ENCODE results near the gene SPNS3.

Gene SPNS3

GRCh38 chr17:4407216-4407615 lies 26.5 kb upstream of the SPNS3 start:
- H3K27ac ChIP-seq, result no peak overlapping the region
- POLR2A ChIA-PET (ENCODE audit: low non-redundant PET), result no interaction called here
- CTCF ChIA-PET, result interaction anchor here (0.6 kb wide), 1 partner anchor 31 kb away, joined by 3 read pairs; no protein-coding TSS in a partner anchor
- DNase-seq (ENCODE audit: low spot score), result no peak
- TF ChIP-seq CTCF (conservative IDR thresholded peaks at IDR 0.05; ENCODE audit: low read depth), result no peak

- CTCF ChIA-PET, result no interaction called here
- no peak overlapping the region for H3K27ac ChIP-seq
- TF ChIP-seq CTCF (conservative IDR thresholded peaks at IDR 0.05; ENCODE audit: low read depth), result no peak
- POLR2A ChIA-PET (ENCODE audit: low non-redundant PET), result no interaction called here
- no peak for DNase-seq (ENCODE audit: low spot score)
Observed at GRCh38 chr17:4407851-4408250, 25.9 kb upstream of the SPNS3 start.

- TF ChIP-seq CTCF (conservative IDR thresholded peaks at IDR 0.05; ENCODE audit: low read depth), result no peak
- DNase-seq (ENCODE audit: low spot score), result no peak
- ChIA-PET POLR2A (ENCODE audit: low non-redundant PET) (no interaction called here), CTCF (interaction anchor here (0.6 to 1.2 kb wide), 2 partner anchors 21 to 209 kb away, joined by 3 read pairs; no protein-coding TSS in a partner anchor)
- no peak overlapping the region for H3K27ac ChIP-seq
Observed at GRCh38 chr17:4409659-4410058, 24.1 kb upstream of the SPNS3 start.

GRCh38 chr17:4411201-4411600 lies 22.5 kb upstream of the SPNS3 start:
- CTCF ChIA-PET, result interaction anchor here (0.6 kb wide), 3 partner anchors 15 to 156 kb away, joined by 3 to 5 read pairs (median 4); no protein-coding TSS in a partner anchor
- DNase-seq (ENCODE audit: low spot score), result no peak
- POLR2A ChIA-PET (ENCODE audit: low non-redundant PET), result no interaction called here
- no peak for TF ChIP-seq CTCF (conservative IDR thresholded peaks at IDR 0.05; ENCODE audit: low read depth)
- no peak overlapping the region for H3K27ac ChIP-seq

- TF ChIP-seq CTCF (conservative IDR thresholded peaks at IDR 0.05; ENCODE audit: low read depth), result peak; percentile 83
- CTCF ChIA-PET, result interaction anchor here (0.7 to 1.3 kb wide), 6 partner anchors 94 to 365 kb away, joined by 3 to 12 read pairs (median 4); no protein-coding TSS in a partner anchor
- no peak overlapping the region for H3K27ac ChIP-seq
- peak; percentile 79 for DNase-seq (ENCODE audit: low spot score)
- POLR2A ChIA-PET (ENCODE audit: low non-redundant PET), result no interaction called here
Observed at GRCh38 chr17:4412933-4413831, 20.6 kb upstream of the SPNS3 start.

- no peak for DNase-seq (ENCODE audit: low spot score)
- no peak for TF ChIP-seq CTCF (conservative IDR thresholded peaks at IDR 0.05; ENCODE audit: low read depth)
- ChIA-PET CTCF (interaction anchor here (0.7 to 2.7 kb wide), 2 partner anchors 201 to 210 kb away, joined by 3 to 6 read pairs; no protein-coding TSS in a partner anchor), POLR2A (ENCODE audit: low non-redundant PET) (interaction anchor here (1.0 kb wide), 1 partner anchor 119 kb away, joined by 3 read pairs; no protein-coding TSS in a partner anchor)
- no peak overlapping the region for H3K27ac ChIP-seq
Observed at GRCh38 chr17:4417129-4417667, 16.5 kb upstream of the SPNS3 start.
